Measurements from ENCODE around the gene SMARCD2.

The SMARCD2 gene

DNA sequence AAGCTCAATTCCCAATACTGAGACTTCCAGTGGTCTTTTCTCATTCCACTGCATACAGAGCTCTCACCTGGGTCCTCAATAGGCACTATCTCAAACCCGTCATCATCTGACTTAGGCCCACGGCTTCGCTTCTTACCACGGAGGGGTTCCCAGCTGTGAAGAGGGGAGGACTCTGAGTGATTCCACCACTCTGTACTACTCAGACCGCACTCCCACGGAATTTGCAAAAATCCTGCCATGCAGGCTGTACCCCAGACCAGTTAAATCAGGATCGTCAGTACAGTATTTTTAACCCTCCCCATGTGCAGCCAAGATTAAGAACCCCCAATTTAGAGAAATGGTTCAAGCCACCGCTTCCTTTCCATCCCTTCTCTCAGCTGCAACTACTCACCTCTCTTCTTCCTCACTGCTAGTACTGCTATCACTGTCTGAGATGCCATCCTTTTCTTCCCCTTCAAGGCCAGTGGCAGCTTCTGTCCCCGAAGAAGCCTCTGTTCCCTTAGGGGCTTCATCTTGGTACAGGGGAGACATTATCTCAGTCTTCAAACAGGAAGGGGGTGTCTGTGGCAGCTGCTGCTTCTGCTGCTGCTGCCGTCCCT lies 21.4 kb downstream of the SMARCD2 start:
- no peaks in the 10 kb centered on the region for H3K27me3 ChIP-seq (ENCODE audit: insufficient read depth, low read length)
- WGBS: 95% methylated on average over 10 of the region's 10 CpGs
- H3K9ac ChIP-seq (ENCODE audit: low read depth, low read length): no peak overlapping the region
- no peak overlapping the region for H3K27ac ChIP-seq (ENCODE audit: low read depth, low read length)
- 0 out of 2 replicates have a peak, but pooled peaks cover 4% of the 10 kb centered on the region for H3K4me1 ChIP-seq (ENCODE audit: insufficient read depth, low read length)
- peaks cover 98% of the 10 kb centered on the region for H3K36me3 ChIP-seq (ENCODE audit: insufficient read depth, low read length)
- H3K9me3 ChIP-seq (ENCODE audit: insufficient read depth, low read depth, low read length): no peaks in the 10 kb centered on the region
- H3K4me3 ChIP-seq (ENCODE audit: low read length): no peak overlapping the region

- peaks cover 98% of the 10 kb centered on the region for H3K36me3 ChIP-seq (ENCODE audit: insufficient read depth, low read length)
- no peak overlapping the region for H3K4me3 ChIP-seq (ENCODE audit: low read length)
- no peak overlapping the region for H3K27ac ChIP-seq (ENCODE audit: low read depth, low read length)
- H3K9ac ChIP-seq (ENCODE audit: low read depth, low read length): no peak overlapping the region
- no peaks in the 10 kb centered on the region for H3K9me3 ChIP-seq (ENCODE audit: insufficient read depth, low read depth, low read length)
- no peaks in the 10 kb centered on the region for H3K4me1 ChIP-seq (ENCODE audit: insufficient read depth, low read length)
- WGBS: 92% methylated on average over 21 of the region's 21 CpGs
- no peaks in the 10 kb centered on the region for H3K27me3 ChIP-seq (ENCODE audit: insufficient read depth, low read length)
Observed at GRCh38 chr17:63819585-63820537, 22.6 kb downstream of the SMARCD2 start.

- Histone ChIP-seq H3K27me3 (ENCODE audit: insufficient read depth, low read length) (no peaks in the 10 kb centered on the region), H3K4me1 (ENCODE audit: insufficient read depth, low read length) (no peaks in the 10 kb centered on the region), H3K9ac (ENCODE audit: low read depth, low read length) (no peak overlapping the region), H3K27ac (ENCODE audit: low read depth, low read length) (no peak overlapping the region), H3K4me3 (ENCODE audit: low read length) (no peak overlapping the region), H3K36me3 (ENCODE audit: insufficient read depth, low read length) (peaks cover 98% of the 10 kb centered on the region), H3K9me3 (ENCODE audit: insufficient read depth, low read depth, low read length) (no peaks in the 10 kb centered on the region)
- 91% methylated on average over 6 of the region's 6 CpGs for WGBS
Observed at GRCh38 chr17:63819131-63819530, 23.4 kb downstream of the SMARCD2 start.

- Histone ChIP-seq H3K27me3 (ENCODE audit: insufficient read depth, low read length) (no peaks in the 10 kb centered on the region), H3K9ac (ENCODE audit: low read depth, low read length) (no peak overlapping the region), H3K36me3 (ENCODE audit: insufficient read depth, low read length) (peaks cover 99% of the 10 kb centered on the region), H3K4me3 (ENCODE audit: low read length) (no peak overlapping the region), H3K27ac (ENCODE audit: low read depth, low read length) (no peak overlapping the region), H3K4me1 (ENCODE audit: insufficient read depth, low read length) (no peaks in the 10 kb centered on the region), H3K9me3 (ENCODE audit: insufficient read depth, low read depth, low read length) (no peaks in the 10 kb centered on the region)
- WGBS: 95% methylated on average over 27 of the region's 27 CpGs
Observed at GRCh38 chr17:63817736-63818385, 24.6 kb downstream of the SMARCD2 start.

GRCh38 chr17:63816669-63817068 lies 25.8 kb downstream of the SMARCD2 start:
- Histone ChIP-seq H3K4me1 (ENCODE audit: insufficient read depth, low read length) (no peaks in the 10 kb centered on the region), H3K4me3 (ENCODE audit: low read length) (no peak overlapping the region), H3K9ac (ENCODE audit: low read depth, low read length) (no peak overlapping the region), H3K27me3 (ENCODE audit: insufficient read depth, low read length) (no peaks in the 10 kb centered on the region), H3K36me3 (ENCODE audit: insufficient read depth, low read length) (peaks cover 99% of the 10 kb centered on the region), H3K27ac (ENCODE audit: low read depth, low read length) (no peak overlapping the region), H3K9me3 (ENCODE audit: insufficient read depth, low read depth, low read length) (no peaks in the 10 kb centered on the region)
- 95% methylated on average over 4 of the region's 4 CpGs for WGBS

- 96% methylated on average over 2 of the region's 2 CpGs for WGBS
- peaks cover 99% of the 10 kb centered on the region for H3K36me3 ChIP-seq (ENCODE audit: insufficient read depth, low read length)
- H3K27ac ChIP-seq (ENCODE audit: low read depth, low read length): no peak overlapping the region
Observed at GRCh38 chr17:63816123-63816522, 26.4 kb downstream of the SMARCD2 start.

DNA sequence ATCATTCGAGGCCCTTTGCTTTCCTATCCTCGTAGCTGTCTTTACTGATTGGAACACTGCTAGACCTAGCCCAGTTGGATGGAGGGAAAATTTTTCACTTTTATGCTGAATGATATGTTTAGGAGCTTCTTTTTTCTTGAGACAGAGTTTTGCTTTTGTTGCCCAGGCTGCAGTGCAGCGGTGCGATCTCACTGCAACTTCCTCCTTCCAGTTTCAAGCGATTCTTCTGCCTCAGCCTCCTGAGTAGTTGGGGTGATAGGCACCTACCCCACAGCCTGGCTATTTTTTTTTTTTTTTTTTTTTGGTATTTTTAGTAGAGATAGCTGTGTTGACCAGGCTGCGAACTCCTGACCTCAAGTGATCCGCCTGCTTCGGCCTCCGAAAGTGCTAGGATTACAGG lies 32.5 kb downstream of the SMARCD2 start:
- WGBS: 98% methylated on average over 6 of the region's 9 CpGs
- Histone ChIP-seq H3K27me3 (ENCODE audit: insufficient read depth, low read length) (no peaks in the 10 kb centered on the region), H3K9me3 (ENCODE audit: insufficient read depth, low read depth, low read length) (no peaks in the 10 kb centered on the region), H3K36me3 (ENCODE audit: insufficient read depth, low read length) (peaks cover 100% of the 10 kb centered on the region), H3K27ac (ENCODE audit: low read depth, low read length) (no peak overlapping the region), H3K4me3 (ENCODE audit: low read length) (no peak overlapping the region), H3K9ac (ENCODE audit: low read depth, low read length) (no peak overlapping the region), H3K4me1 (ENCODE audit: insufficient read depth, low read length) (no peaks in the 10 kb centered on the region)

More at GRCh38 chr17:63816123-63816522, 26.4 kb downstream of the SMARCD2 start:
- H3K4me3 ChIP-seq (ENCODE audit: low read length): no peak overlapping the region
- H3K9ac ChIP-seq (ENCODE audit: low read depth, low read length): no peak overlapping the region
- no peaks in the 10 kb centered on the region for H3K27me3 ChIP-seq (ENCODE audit: insufficient read depth, low read length)
- H3K9me3 ChIP-seq (ENCODE audit: insufficient read depth, low read depth, low read length): no peaks in the 10 kb centered on the region
- no peaks in the 10 kb centered on the region for H3K4me1 ChIP-seq (ENCODE audit: insufficient read depth, low read length)

DNA sequence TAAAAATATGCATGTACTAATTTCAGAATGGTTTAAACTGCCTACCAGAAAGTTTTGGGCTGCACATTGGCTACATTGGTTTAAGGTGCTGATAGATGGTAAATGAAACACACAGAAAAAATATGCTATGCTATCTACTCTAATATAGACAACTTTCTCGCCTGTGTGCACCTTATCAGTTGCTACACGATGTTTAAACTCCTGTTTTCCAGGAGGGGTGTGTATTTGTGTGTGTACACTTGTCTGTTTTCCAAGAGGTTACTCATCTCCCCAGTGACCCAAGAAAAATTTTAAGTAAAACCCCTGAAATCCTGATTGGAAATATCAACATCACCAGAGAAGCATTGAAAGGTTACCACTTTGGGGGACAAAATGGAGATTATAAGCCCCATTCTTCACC lies 36.9 kb downstream of the SMARCD2 start:
- peaks cover 97% of the 10 kb centered on the region for H3K36me3 ChIP-seq (ENCODE audit: insufficient read depth, low read length)

GRCh38 chr17:63804328-63804727 lies 38.2 kb downstream of the SMARCD2 start:
- H3K4me1 ChIP-seq (ENCODE audit: insufficient read depth, low read length): no peaks in the 10 kb centered on the region
- H3K27ac ChIP-seq (ENCODE audit: low read depth, low read length): no peak overlapping the region
- H3K4me3 ChIP-seq (ENCODE audit: low read length): no peak overlapping the region
- H3K27me3 ChIP-seq (ENCODE audit: insufficient read depth, low read length): no peaks in the 10 kb centered on the region
- peaks cover 97% of the 10 kb centered on the region for H3K36me3 ChIP-seq (ENCODE audit: insufficient read depth, low read length)
- no peaks in the 10 kb centered on the region for H3K9me3 ChIP-seq (ENCODE audit: insufficient read depth, low read depth, low read length)
- WGBS: 94% methylated on average over 1 of the region's 1 CpG
- H3K9ac ChIP-seq (ENCODE audit: low read depth, low read length): no peak overlapping the region

More for the DNA sequence above, 36.9 kb downstream of the SMARCD2 start:
- Histone ChIP-seq H3K9ac (ENCODE audit: low read depth, low read length) (no peak overlapping the region), H3K9me3 (ENCODE audit: insufficient read depth, low read depth, low read length) (no peaks in the 10 kb centered on the region), H3K4me3 (ENCODE audit: low read length) (no peak overlapping the region), H3K4me1 (ENCODE audit: insufficient read depth, low read length) (no peaks in the 10 kb centered on the region), H3K27ac (ENCODE audit: low read depth, low read length) (no peak overlapping the region), H3K27me3 (ENCODE audit: insufficient read depth, low read length) (no peaks in the 10 kb centered on the region)
- WGBS: 100% methylated on average over 2 of the region's 2 CpGs

DNA sequence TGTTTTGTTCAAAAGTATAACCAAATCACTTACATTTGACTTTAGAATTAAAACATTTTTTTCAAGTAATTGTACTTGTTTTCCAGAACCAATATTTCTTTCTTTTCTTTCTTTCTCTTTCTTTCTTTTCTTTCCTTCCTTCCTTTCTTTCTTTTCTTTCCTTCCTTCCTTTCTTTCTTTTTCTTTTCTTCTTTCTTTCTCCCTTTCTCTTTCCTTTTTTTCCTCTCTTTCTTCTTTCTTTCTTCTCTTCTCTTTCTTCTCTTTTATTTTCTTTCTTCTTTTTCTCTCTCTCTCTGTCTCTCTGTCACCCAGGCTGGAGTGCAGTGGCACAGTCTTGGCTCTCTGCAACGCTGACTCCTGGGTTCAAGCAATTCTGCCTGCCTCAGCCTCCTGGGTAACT lies 41.7 kb downstream of the SMARCD2 start:
- Histone ChIP-seq H3K4me1 (ENCODE audit: insufficient read depth, low read length) (no peaks in the 10 kb centered on the region), H3K9ac (ENCODE audit: low read depth, low read length) (no peak overlapping the region), H3K9me3 (ENCODE audit: insufficient read depth, low read depth, low read length) (no peaks in the 10 kb centered on the region), H3K4me3 (ENCODE audit: low read length) (no peak overlapping the region), H3K27ac (ENCODE audit: low read depth, low read length) (no peak overlapping the region), H3K36me3 (ENCODE audit: insufficient read depth, low read length) (peaks cover 97% of the 10 kb centered on the region), H3K27me3 (ENCODE audit: insufficient read depth, low read length) (no peaks in the 10 kb centered on the region)
- 96% methylated on average over 1 of the region's 1 CpG for WGBS

- Histone ChIP-seq H3K9ac (ENCODE audit: low read depth, low read length) (no peak overlapping the region), H3K9me3 (ENCODE audit: insufficient read depth, low read depth, low read length) (no peaks in the 10 kb centered on the region), H3K4me3 (ENCODE audit: low read length) (no peak overlapping the region), H3K36me3 (ENCODE audit: insufficient read depth, low read length) (peaks cover 98% of the 10 kb centered on the region), H3K27ac (ENCODE audit: low read depth, low read length) (no peak overlapping the region), H3K27me3 (ENCODE audit: insufficient read depth, low read length) (no peaks in the 10 kb centered on the region), H3K4me1 (ENCODE audit: insufficient read depth, low read length) (no peaks in the 10 kb centered on the region)
- 91% methylated on average over 3 of the region's 3 CpGs for WGBS
Observed at GRCh38 chr17:63798572-63799106, 43.8 kb downstream of the SMARCD2 start.

Measured in HUES64 (cell line).